NCI-H460 (cell line): ENCODE measurements around the gene DBNDD2. TPM values are rescaled to one million over a fixed set of nuclear protein-coding genes. Genes with fewer than 3 reads are reported as not detected.

Experiments used
- DNase-seq: peaks from one replicate; pipeline ENCODE4 v3.0.0-alpha.2; 2016; ENCODE audit warnings: low read depth; ENCODE audit errors: extremely low read depth
- small RNA-seq, 2 experiments: library from RNA; depleted of rRNA; stranded (forward); fragments of <200 nt; gene quantifications; one replicate each; pipeline ENCODE3, GENCODE V24; 2014
- total RNA-seq: library from RNA; depleted of rRNA; stranded (reverse); fragments of >200 nt; shearing (Covaris generic); gene quantifications from 2 replicates; pipeline ENCODE4 v1.2.3, GENCODE V29; 2014; rRNA removed

Gene DBNDD2
- total RNA-seq, 1 experiment from 2014 or later: 16.6 TPM

DNA sequence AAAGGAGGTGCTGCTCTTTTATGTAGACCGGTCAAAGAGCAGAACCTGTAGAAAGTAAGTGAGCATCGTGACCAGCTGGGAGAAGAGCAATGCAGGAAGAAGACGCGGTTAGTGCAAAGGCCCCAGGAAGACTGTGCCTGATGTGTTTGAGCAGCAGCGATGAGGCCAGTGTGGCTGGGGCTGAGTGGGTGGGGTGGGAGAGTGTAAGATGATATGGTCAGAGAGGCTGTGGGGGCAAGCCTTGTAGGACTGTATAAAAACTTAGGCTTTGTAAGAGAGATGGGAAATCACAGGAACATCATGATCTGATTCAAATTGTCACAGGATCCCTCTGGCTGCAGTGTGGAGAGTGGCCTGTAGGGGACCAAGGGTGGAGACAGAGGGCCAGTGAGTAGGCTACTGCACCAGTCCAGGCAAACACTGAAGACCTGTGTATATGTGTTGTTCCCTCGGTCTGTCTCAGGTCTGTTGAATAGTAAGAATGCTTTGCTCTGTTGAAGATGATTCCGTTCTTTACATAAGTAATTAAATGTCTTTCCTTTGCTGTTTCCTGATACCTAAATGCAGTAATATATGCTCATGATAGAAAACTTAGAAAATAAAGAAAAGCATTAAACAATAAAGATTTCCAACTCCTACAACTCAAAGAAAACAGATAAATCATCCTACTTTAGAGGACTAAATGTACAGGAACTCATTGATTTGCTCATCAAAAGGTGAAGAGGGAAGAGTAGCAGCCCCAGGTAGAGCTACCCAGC lies 37.9 kb downstream of the DBNDD2 start:
- DNase-seq: peak; percentile 49

DNA sequence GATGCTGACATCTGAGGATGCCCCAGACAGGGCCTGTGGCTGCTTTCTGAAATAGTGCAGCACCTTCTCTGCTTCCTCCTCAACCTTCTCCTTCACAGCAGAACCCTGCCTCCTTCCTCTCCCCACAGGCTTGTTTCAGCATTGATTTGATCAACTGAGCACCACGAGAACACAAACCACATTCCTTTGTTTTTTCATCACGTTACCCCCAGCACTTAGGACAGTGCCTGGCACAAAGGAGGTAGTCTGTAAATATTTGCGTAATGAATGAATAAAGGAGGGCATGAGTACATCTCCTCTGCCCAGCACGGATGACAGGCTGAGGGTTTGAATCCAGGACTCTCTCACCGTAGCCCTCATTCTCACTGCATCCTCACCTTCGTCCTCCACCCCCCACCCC lies 40.2 kb downstream of the DBNDD2 start:
- no peak for DNase-seq

- no peak for DNase-seq
Observed at GRCh38 chr20:45449528-45449927, 41.4 kb downstream of the DBNDD2 start.

- DNase-seq: peak; percentile 30
Observed at GRCh38 chr20:45450097-45450818, 42.2 kb downstream of the DBNDD2 start.

DNA sequence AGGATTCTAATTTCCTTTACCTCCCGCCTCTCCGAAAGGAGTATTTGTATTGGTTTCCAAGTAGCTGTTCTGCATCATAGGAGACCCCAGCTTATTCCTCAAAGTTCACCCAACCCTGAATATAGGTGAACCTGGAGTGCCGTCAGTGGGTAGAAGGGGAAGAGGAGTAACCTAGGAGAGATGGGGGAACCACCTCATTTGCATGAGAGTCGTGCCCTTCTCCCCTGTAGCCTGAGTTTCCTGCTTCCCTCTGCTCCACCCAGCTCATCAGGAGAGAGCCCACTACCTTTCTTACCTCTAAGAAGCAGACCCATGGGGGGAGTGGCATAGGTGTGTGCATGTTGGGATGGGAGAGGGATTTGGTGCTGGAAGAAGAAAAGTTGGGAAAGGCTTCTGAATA lies 44.1 kb downstream of the DBNDD2 start:
- no peak for DNase-seq

- no peak for DNase-seq
Observed at GRCh38 chr20:45452772-45453691, 44.9 kb downstream of the DBNDD2 start.

DNA sequence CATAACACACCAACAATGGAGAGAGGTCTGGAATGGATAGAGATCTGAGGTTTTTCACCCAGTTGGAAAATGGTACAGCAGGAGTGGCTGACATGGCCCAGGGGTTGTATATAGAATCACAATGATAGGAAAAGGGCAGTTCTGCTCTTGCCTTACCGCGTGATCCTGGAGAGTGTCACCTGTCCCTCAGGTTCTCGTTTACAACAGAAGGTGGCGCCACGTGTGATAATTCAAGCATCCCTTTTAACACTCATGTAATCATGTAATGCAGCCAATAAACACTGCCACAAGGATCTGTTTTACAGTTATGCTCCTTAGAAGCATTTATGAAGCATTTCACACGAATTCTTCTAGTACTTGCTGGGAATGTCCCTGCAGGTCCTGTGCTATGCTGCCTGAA lies 48.5 kb downstream of the DBNDD2 start:
- DNase-seq: peak; percentile 20

DNA sequence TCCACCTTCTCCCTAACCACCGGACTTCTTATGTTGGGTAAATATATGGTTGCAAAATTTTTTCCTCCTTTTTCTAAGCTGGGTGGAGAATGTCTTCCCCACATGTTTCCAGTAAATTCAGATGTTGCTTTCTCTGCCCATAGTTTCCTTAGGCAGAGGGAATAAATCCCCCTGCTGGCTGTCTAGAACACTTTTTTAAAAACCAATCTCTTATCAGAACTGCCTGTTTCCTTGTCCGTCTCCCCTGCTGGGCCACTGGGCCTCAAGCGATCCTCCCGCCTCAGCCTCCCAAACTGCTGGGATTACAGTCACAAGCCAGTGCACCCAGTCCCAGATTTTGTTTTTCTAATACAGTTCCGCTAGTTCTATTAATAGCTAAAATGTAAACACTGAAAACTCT lies 51.5 kb downstream of the DBNDD2 start:
- DNase-seq: no peak

Small RNA genes lying within 50 kb of the gene (small RNA-seq; reads per million reads assigned to genes)
- gene MIR6812: 0 to 0.06 reads per million in 2 experiments

Other genes starting within 250 kb of the DBNDD2 start
- not detected in 2 replicates for gene PI3, start 233.4 kb upstream of the DBNDD2 start, total RNA-seq
- gene SEMG1, start 201.3 kb upstream of the DBNDD2 start, total RNA-seq: not detected in 2 replicates
- not detected in 2 replicates for gene SEMG2, start 186.9 kb upstream of the DBNDD2 start, total RNA-seq
- 38.4 and 43.0 TPM in 2 replicates for gene SLPI, start 153.7 kb upstream of the DBNDD2 start, total RNA-seq
- not detected in 2 replicates for gene RBPJL, start 101.4 kb upstream of the DBNDD2 start, total RNA-seq
- not detected in 2 replicates for gene MATN4, start 100.0 kb upstream of the DBNDD2 start, total RNA-seq
- gene SDC4, start 59.9 kb upstream of the DBNDD2 start, total RNA-seq: 12.7 and 14.7 TPM in 2 replicates
- 36.4 and 38.0 TPM in 2 replicates for gene SYS1, start 45.1 kb upstream of the DBNDD2 start, total RNA-seq
- gene TP53TG5, start 30.0 kb upstream of the DBNDD2 start, total RNA-seq: not detected in 2 replicates
- gene PIGT, start 7.9 kb downstream of the DBNDD2 start, total RNA-seq: 145 and 150 TPM in 2 replicates
- not detected in 2 replicates for gene WFDC2, start 61.5 kb downstream of the DBNDD2 start, total RNA-seq
- gene SPINT3, start 107.3 kb downstream of the DBNDD2 start, total RNA-seq: not detected in 2 replicates
- 0.22 TPM in 1 of 2 replicates, not detected in the other for gene WFDC6, start 131.2 kb downstream of the DBNDD2 start, total RNA-seq
- not detected in 2 replicates for gene EPPIN, start 139.1 kb downstream of the DBNDD2 start, total RNA-seq
- gene WFDC8, start 171.0 kb downstream of the DBNDD2 start, total RNA-seq: not detected in 2 replicates
- gene WFDC10A, start 221.4 kb downstream of the DBNDD2 start, total RNA-seq: not detected in 2 replicates
- gene WFDC9, start 223.0 kb downstream of the DBNDD2 start, total RNA-seq: not detected in 2 replicates